ENCODE results near the gene PTCHD1.

DNA sequence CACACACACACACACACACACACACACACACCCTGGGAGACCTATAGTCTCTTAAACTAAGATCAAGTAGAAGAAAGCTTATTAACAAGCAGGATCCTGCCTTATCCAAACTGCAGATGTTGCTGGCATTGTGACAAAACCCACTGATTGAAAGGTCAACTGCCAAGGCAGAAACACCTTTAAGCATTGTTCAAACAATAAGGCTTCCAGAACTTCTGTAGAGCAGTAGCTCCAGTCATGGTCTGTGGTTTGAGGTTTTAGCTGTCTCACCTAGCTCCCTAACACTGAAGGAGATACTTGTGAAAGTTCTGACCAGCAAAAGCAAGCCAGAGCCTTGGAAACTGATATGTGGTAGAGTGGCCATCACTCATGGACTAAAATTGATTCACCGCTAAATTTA, 59.8 kb downstream of the PTCHD1 start:
- TF ChIP-seq CTCF (IDR thresholded peaks at IDR 0.05; ENCODE audit: low read depth, low read length, missing input control) (no peak), RAD21 (IDR thresholded peaks at IDR 0.05) (no peak), NR2F2 (IDR thresholded peaks at IDR 0.05) (no peak), YY1 (IDR thresholded peaks at IDR 0.05) (no peak), SP1 (IDR thresholded peaks at IDR 0.05) (no peak), REST (IDR thresholded peaks at IDR 0.05) (no peak), RXRA (IDR thresholded peaks at IDR 0.05) (no peak), ATF3 (IDR thresholded peaks at IDR 0.05) (no peak), EGR1 (IDR thresholded peaks at IDR 0.05; ENCODE audit: low read depth in 2 of 2) (no peak), TAF1 (conservative IDR thresholded peaks at IDR 0.05) (no peak), GABPA (IDR thresholded peaks at IDR 0.05 in 1 of 2, conservative IDR thresholded peaks at IDR 0.05 in 1 of 2) (no peak)
- TF ChIP-seq, protein P1, sequence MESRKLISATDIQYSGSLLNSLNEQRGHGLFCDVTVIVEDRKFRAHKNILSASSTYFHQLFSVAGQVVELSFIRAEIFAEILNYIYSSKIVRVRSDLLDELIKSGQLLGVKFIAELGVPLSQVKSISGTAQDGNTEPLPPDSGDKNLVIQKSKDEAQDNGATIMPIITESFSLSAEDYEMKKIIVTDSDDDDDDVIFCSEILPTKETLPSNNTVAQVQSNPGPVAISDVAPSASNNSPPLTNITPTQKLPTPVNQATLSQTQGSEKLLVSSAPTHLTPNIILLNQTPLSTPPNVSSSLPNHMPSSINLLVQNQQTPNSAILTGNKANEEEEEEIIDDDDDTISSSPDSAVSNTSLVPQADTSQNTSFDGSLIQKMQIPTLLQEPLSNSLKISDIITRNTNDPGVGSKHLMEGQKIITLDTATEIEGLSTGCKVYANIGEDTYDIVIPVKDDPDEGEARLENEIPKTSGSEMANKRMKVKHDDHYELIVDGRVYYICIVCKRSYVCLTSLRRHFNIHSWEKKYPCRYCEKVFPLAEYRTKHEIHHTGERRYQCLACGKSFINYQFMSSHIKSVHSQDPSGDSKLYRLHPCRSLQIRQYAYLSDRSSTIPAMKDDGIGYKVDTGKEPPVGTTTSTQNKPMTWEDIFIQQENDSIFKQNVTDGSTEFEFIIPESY (IDR thresholded peaks at IDR 0.05): no peak
- TF ChIP-seq, protein P2, sequence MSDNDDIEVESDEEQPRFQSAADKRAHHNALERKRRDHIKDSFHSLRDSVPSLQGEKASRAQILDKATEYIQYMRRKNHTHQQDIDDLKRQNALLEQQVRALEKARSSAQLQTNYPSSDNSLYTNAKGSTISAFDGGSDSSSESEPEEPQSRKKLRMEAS (IDR thresholded peaks at IDR 0.05): no peak
